Measurements from ENCODE around the gene LEFTY1. TPM values are rescaled to one million over a fixed set of nuclear protein-coding genes. Genes with fewer than 3 reads are reported as not detected.

The LEFTY1 gene
- total and polyA plus RNA-seq, 9 of the 15 experiments (the other 6 are each of a cell fraction or from before 2014, with no cell fraction given), result 0.07 to 0.24 (median 0.17) TPM; not detected in 5

- TF ChIP-seq ARNT (IDR thresholded peaks at IDR 0.05) (0 out of 4 replicates have a peak, but pooled peaks of 1 of the 2 experiments have one; percentile 23), HLTF (IDR thresholded peaks at IDR 0.05) (peak; percentile 74; the same call in 1 of the 2 replicates), IRF9 (tag; IDR thresholded peaks at IDR 0.05) (0 out of 2 replicates have a peak, but pooled peaks have one; percentile 38)
These were observed 40.5 kb upstream of the LEFTY1 start (continued) for GRCh38 chr1:225929462-225929861.

GRCh38 chr1:225928186-225929175, 39.5 kb upstream of the LEFTY1 start:
- Histone ChIP-seq H3K4me1 (replicated peaks in 1 of 2; ENCODE audit: control insufficient read depth in 2 of 2, insufficient read depth in 2 of 2, low read length in 2 of 2) (peaks cover 53 to 62% of the 10 kb centered on the region in 2 experiments), H3K27ac (ENCODE audit: extremely low read depth, low read depth, low read length) (peak overlapping the region; percentile 98), H3K9ac (ENCODE audit: insufficient read depth in 1 of 2, low read depth in 2 of 2, low read length in 2 of 2) (peak overlapping the region; percentile 82 to 87), H3K79me2 (ENCODE audit: control insufficient read depth, insufficient read depth, low read length) (peaks cover 10% of the 10 kb centered on the region), H3K4me3 (0 out of 2 replicates have a peak overlapping the region, but pooled peaks have one; percentile 4), H3K9me3 (replicated peaks; ENCODE audit: control insufficient read depth, insufficient read depth, low read depth, low read length) (no peaks in the 10 kb centered on the region), H3K9me1 (ENCODE audit: control insufficient read depth, insufficient read depth, low read length) (no peaks in the 10 kb centered on the region), H3K27me3 (ENCODE audit: control insufficient read depth in 2 of 2, insufficient read depth in 2 of 2, low read length in 2 of 2) (no peaks in the 10 kb centered on the region), H3K36me3 (ENCODE audit: control insufficient read depth, insufficient read depth, low read length) (no peaks in the 10 kb centered on the region), H4K20me1 (replicated peaks; ENCODE audit: control insufficient read depth, insufficient read depth, low read length) (no peaks in the 10 kb centered on the region), H2AFZ (ENCODE audit: low read depth, low read length) (peak overlapping the region; percentile 76), H3K4me2 (ENCODE audit: insufficient read depth, low read length) (peak overlapping the region; percentile 88)
- ATAC-seq, result peak; percentile 66
- POLR2A ChIA-PET, result interaction anchor here (0.6 to 1.5 kb wide), 4 partner anchors 8 to 261 kb away, joined by 3 to 5 read pairs (median 4); no protein-coding TSS in a partner anchor
- in situ Hi-C loops (cut with MboI), result no loop called here
- CTCF ChIA-PET (ENCODE audit: low intra/inter-chr PET ratio), result no interaction called here
- FAIRE-seq, result peak; percentile 98
- WGBS (ENCODE audit: insufficient coverage, low coverage, missing lambda C conversion rate), result 18% methylated on average over 14 of the region's 14 CpGs
- intact Hi-C loops (cut with micrococcal nuclease), result loop anchor here (2.0 to 5.0 kb wide), 3 partner anchors 34 to 134 kb away; partner anchors contain the start of genes H3-3A and SDE2
- BruUV-seq (replicated peaks), result no TSS peak
- peak; percentile 95 to 98 (median 96) for DNase-seq (ENCODE audit: extremely low read depth in 1 of 4, low spot score in 3 of 4)
- no peak for TF ChIP-seq PHB (CRISPR knock-in tag; IDR thresholded peaks at IDR 0.05)
- peak; percentile 3; the same call in 1 of the 2 replicates for TF ChIP-seq GTF2F1 (IDR thresholded peaks at IDR 0.05; ENCODE audit: low read depth, low read length)
- no peak; the same call in 1 of the 2 replicates for TF ChIP-seq CBFB (CRISPR knock-in tag; IDR thresholded peaks at IDR 0.05)
- TF ChIP-seq ZNF3 (CRISPR knock-in tag; IDR thresholded peaks at IDR 0.05), result no peak
- TF ChIP-seq CLOCK (CRISPR knock-in tag; IDR thresholded peaks at IDR 0.05; ENCODE audit: borderline replicate concordance), result no peak; the same call in none of the 2 replicates
- TF ChIP-seq TCF15 (CRISPR knock-in tag; IDR thresholded peaks at IDR 0.05), result peak; percentile 91; the same call in 1 of the 2 replicates
- peak; percentile 83 for TF ChIP-seq TRIM28 (IDR thresholded peaks at IDR 0.05)
- TF ChIP-seq NFIC (IDR thresholded peaks at IDR 0.05), result peak; percentile 99
- peak; percentile 91 to 97 for TF ChIP-seq MLLT1 (IDR thresholded peaks at IDR 0.05)
- TF ChIP-seq EP300 (IDR thresholded peaks at IDR 0.05; ENCODE audit: low read length), result peak; percentile 99

All from K562 (cell line).